ENCODE results near the gene SPTB. TPM values are rescaled to one million over a fixed set of nuclear protein-coding genes. Genes with fewer than 3 reads are reported as not detected.

Gene SPTB
- total RNA-seq, 1 experiment from 2014 or later, result 0.43 TPM

GRCh38 chr14:64856529-64857445 lies 22.9 kb downstream of the SPTB start:
- Histone ChIP-seq H3K4me3 (ENCODE audit: low read depth, low read length, poor library complexity, severe bottlenecking) (no peak overlapping the region), H3K27ac (ENCODE audit: low read depth, low read length, poor library complexity, severe bottlenecking) (no peak overlapping the region), H3K9me3 (ENCODE audit: low read depth, low read length, poor library complexity, severe bottlenecking) (no peaks in the 10 kb centered on the region), H3K4me1 (ENCODE audit: insufficient read depth, low read length, poor library complexity, severe bottlenecking) (no peaks in the 10 kb centered on the region), H3K36me3 (ENCODE audit: insufficient read depth, low read length, poor library complexity, severe bottlenecking) (no peaks in the 10 kb centered on the region), H3K27me3 (replicated peaks; ENCODE audit: insufficient read depth, low read depth, low read length, poor library complexity) (no peaks in the 10 kb centered on the region)
- ChIA-PET CTCF (no interaction called here), POLR2A (ENCODE audit: low non-redundant PET) (no interaction called here)
- DNase-seq (ENCODE audit: low spot score), result peak; percentile 11
- TF ChIP-seq EZH2 (IDR thresholded peaks at IDR 0.05; ENCODE audit: borderline replicate concordance, low read depth, low read length, poor library complexity, severe bottlenecking) (no peak), CTCF (conservative IDR thresholded peaks at IDR 0.05; ENCODE audit: low read depth, low read length) (no peak)
- intact Hi-C loops (cut with micrococcal nuclease; ENCODE audit: unreplicated experiment), result no loop called here
- BruUV-seq (replicated peaks), result no TSS peak

GRCh38 chr14:64855721-64856528 lies 23.8 kb downstream of the SPTB start:
- Histone ChIP-seq H3K27ac (ENCODE audit: low read depth, low read length, poor library complexity, severe bottlenecking) (no peak overlapping the region), H3K9me3 (ENCODE audit: low read depth, low read length, poor library complexity, severe bottlenecking) (no peaks in the 10 kb centered on the region), H3K27me3 (replicated peaks; ENCODE audit: insufficient read depth, low read depth, low read length, poor library complexity) (no peaks in the 10 kb centered on the region), H3K36me3 (ENCODE audit: insufficient read depth, low read length, poor library complexity, severe bottlenecking) (no peaks in the 10 kb centered on the region), H3K4me3 (ENCODE audit: low read depth, low read length, poor library complexity, severe bottlenecking) (no peak overlapping the region), H3K4me1 (ENCODE audit: insufficient read depth, low read length, poor library complexity, severe bottlenecking) (no peaks in the 10 kb centered on the region)
- BruUV-seq (replicated peaks), result no TSS peak
- TF ChIP-seq EZH2 (IDR thresholded peaks at IDR 0.05; ENCODE audit: borderline replicate concordance, low read depth, low read length, poor library complexity, severe bottlenecking) (no peak), CTCF (conservative IDR thresholded peaks at IDR 0.05; ENCODE audit: low read depth, low read length) (no peak)
- POLR2A ChIA-PET (ENCODE audit: low non-redundant PET), result no interaction called here
- CTCF ChIA-PET, result no interaction called here
- intact Hi-C loops (cut with micrococcal nuclease; ENCODE audit: unreplicated experiment), result no loop called here
- DNase-seq (ENCODE audit: low spot score), result no peak

- no peaks in the 10 kb centered on the region for H3K36me3 ChIP-seq (ENCODE audit: insufficient read depth, low read length, poor library complexity, severe bottlenecking)
- no peaks in the 10 kb centered on the region for H3K4me1 ChIP-seq (ENCODE audit: insufficient read depth, low read length, poor library complexity, severe bottlenecking)
- intact Hi-C loops (cut with micrococcal nuclease; ENCODE audit: unreplicated experiment), result no loop called here
- ChIA-PET CTCF (no interaction called here), POLR2A (ENCODE audit: low non-redundant PET) (no interaction called here)
- H3K9me3 ChIP-seq (ENCODE audit: low read depth, low read length, poor library complexity, severe bottlenecking), result no peaks in the 10 kb centered on the region
- DNase-seq (ENCODE audit: low spot score), result no peak
- no peak overlapping the region for H3K4me3 ChIP-seq (ENCODE audit: low read depth, low read length, poor library complexity, severe bottlenecking)
- no TSS peak for BruUV-seq (replicated peaks)
- H3K27me3 ChIP-seq (replicated peaks; ENCODE audit: insufficient read depth, low read depth, low read length, poor library complexity), result peaks cover 21% of the 10 kb centered on the region
- no peak overlapping the region for H3K27ac ChIP-seq (ENCODE audit: low read depth, low read length, poor library complexity, severe bottlenecking)
- TF ChIP-seq EZH2 (IDR thresholded peaks at IDR 0.05; ENCODE audit: borderline replicate concordance, low read depth, low read length, poor library complexity, severe bottlenecking), result no peak
- no peak for TF ChIP-seq CTCF (conservative IDR thresholded peaks at IDR 0.05; ENCODE audit: low read depth, low read length)
Observed at GRCh38 chr14:64850369-64851137, 29.2 kb downstream of the SPTB start.
